ENCODE results near the gene IMP4.

Gene IMP4

GRCh38 chr2:130368786-130369185 lies 26.1 kb downstream of the IMP4 start:
- Histone ChIP-seq H3K9me3 (ENCODE audit: control insufficient read depth, insufficient read depth, low read depth, low read length) (no peaks in the 10 kb centered on the region), H3K36me3 (ENCODE audit: control insufficient read depth in 2 of 2, insufficient read depth in 1 of 2, low read length in 2 of 2) (peaks cover 0 to 14% of the 10 kb centered on the region in 2 experiments; a peak in 1 of 3 replicates), H3K4me3 (ENCODE audit: low read depth, low read length) (no peak overlapping the region), H3K4me1 (ENCODE audit: control insufficient read depth, insufficient read depth, low read length) (0 out of 2 replicates have a peak, but pooled peaks cover 3% of the 10 kb centered on the region), H3K27ac (ENCODE audit: extremely low read depth, low read depth, low read length) (no peak overlapping the region)
- ChIA-PET POLR2A (interaction anchor here (0.9 kb wide), 1 partner anchor 18 kb away, joined by 4 read pairs; no protein-coding TSS in a partner anchor), CTCF (interaction anchor here (0.6 to 1.9 kb wide), 2 partner anchors 10 to 1847 kb away, joined by 3 to 7 read pairs; no protein-coding TSS in a partner anchor)
- TF ChIP-seq ZNF645 (tag by site-specific recombination; IDR thresholded peaks at IDR 0.05): no peak
- TF ChIP-seq ZNF768 (tag by site-specific recombination; IDR thresholded peaks at IDR 0.05): no peak
- TF ChIP-seq ZNF558 (tag by site-specific recombination; IDR thresholded peaks at IDR 0.05): no peak
- no peak for TF ChIP-seq ZNF18 (tag by site-specific recombination; IDR thresholded peaks at IDR 0.05)
- TF ChIP-seq, protein P1, sequence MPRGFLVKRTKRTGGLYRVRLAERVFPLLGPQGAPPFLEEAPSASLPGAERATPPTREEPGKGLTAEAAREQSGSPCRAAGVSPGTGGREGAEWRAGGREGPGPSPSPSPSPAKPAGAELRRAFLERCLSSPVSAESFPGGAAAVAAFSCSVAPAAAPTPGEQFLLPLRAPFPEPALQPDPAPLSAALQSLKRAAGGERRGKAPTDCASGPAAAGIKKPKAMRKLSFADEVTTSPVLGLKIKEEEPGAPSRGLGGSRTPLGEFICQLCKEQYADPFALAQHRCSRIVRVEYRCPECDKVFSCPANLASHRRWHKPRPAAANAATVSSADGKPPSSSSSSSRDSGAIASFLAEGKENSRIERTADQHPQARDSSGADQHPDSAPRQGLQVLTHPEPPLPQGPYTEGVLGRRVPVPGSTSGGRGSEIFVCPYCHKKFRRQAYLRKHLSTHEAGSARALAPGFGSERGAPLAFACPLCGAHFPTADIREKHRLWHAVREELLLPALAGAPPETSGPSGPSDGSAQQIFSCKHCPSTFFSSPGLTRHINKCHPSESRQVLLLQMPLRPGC (tag by site-specific recombination; IDR thresholded peaks at IDR 0.05): no peak
- no peak for TF ChIP-seq KLF9 (tag by site-specific recombination; IDR thresholded peaks at IDR 0.05; ENCODE audit: low read depth)
- TF ChIP-seq, protein P2, sequence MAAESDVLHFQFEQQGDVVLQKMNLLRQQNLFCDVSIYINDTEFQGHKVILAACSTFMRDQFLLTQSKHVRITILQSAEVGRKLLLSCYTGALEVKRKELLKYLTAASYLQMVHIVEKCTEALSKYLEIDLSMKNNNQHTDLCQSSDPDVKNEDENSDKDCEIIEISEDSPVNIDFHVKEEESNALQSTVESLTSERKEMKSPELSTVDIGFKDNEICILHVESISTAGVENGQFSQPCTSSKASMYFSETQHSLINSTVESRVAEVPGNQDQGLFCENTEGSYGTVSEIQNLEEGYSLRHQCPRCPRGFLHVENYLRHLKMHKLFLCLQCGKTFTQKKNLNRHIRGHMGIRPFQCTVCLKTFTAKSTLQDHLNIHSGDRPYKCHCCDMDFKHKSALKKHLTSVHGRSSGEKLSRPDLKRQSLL (tag by site-specific recombination; IDR thresholded peaks at IDR 0.05): no peak
- TF ChIP-seq ZNF311 (tag by site-specific recombination; IDR thresholded peaks at IDR 0.05; ENCODE audit: borderline replicate concordance): no peak
- TF ChIP-seq, protein P3, sequence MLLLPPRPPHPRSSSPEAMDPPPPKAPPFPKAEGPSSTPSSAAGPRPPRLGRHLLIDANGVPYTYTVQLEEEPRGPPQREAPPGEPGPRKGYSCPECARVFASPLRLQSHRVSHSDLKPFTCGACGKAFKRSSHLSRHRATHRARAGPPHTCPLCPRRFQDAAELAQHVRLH (tag by site-specific recombination; IDR thresholded peaks at IDR 0.05): no peak
- TF ChIP-seq EGR2 (tag by site-specific recombination; IDR thresholded peaks at IDR 0.05; ENCODE audit: low read depth): no peak
- TF ChIP-seq ZNF391 (tag by site-specific recombination; IDR thresholded peaks at IDR 0.05; ENCODE audit: borderline replicate concordance, low read depth): no peak
- TF ChIP-seq ZNF426 (tag by site-specific recombination; IDR thresholded peaks at IDR 0.05): no peak
- TF ChIP-seq ZNF521 (tag by site-specific recombination; IDR thresholded peaks at IDR 0.05): no peak
- TF ChIP-seq ZNF362 (tag by site-specific recombination; IDR thresholded peaks at IDR 0.05): no peak
- TF ChIP-seq ZNF248 (tag by site-specific recombination; IDR thresholded peaks at IDR 0.05): no peak
- TF ChIP-seq, protein P4, sequence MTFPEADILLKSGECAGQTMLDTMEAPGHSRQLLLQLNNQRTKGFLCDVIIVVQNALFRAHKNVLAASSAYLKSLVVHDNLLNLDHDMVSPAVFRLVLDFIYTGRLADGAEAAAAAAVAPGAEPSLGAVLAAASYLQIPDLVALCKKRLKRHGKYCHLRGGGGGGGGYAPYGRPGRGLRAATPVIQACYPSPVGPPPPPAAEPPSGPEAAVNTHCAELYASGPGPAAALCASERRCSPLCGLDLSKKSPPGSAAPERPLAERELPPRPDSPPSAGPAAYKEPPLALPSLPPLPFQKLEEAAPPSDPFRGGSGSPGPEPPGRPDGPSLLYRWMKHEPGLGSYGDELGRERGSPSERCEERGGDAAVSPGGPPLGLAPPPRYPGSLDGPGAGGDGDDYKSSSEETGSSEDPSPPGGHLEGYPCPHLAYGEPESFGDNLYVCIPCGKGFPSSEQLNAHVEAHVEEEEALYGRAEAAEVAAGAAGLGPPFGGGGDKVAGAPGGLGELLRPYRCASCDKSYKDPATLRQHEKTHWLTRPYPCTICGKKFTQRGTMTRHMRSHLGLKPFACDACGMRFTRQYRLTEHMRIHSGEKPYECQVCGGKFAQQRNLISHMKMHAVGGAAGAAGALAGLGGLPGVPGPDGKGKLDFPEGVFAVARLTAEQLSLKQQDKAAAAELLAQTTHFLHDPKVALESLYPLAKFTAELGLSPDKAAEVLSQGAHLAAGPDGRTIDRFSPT (tag by site-specific recombination; IDR thresholded peaks at IDR 0.05): no peak
- TF ChIP-seq, protein P5, sequence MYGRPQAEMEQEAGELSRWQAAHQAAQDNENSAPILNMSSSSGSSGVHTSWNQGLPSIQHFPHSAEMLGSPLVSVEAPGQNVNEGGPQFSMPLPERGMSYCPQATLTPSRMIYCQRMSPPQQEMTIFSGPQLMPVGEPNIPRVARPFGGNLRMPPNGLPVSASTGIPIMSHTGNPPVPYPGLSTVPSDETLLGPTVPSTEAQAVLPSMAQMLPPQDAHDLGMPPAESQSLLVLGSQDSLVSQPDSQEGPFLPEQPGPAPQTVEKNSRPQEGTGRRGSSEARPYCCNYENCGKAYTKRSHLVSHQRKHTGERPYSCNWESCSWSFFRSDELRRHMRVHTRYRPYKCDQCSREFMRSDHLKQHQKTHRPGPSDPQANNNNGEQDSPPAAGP (tag by site-specific recombination; IDR thresholded peaks at IDR 0.05): no peak
